NCI-H748 treated with DMSO at 0.1 percent for 48 hours (cell line): ENCODE data around the gene ZNF593.
A peak's percentile ranks its signal among the peaks of the same experiment; 100 is the strongest.

Experiments used
- DNase-seq: peaks from one replicate; lab custom pipeline; 2025; lab: John Stamatoyannopoulos, UW

The ZNF593 gene

DNA sequence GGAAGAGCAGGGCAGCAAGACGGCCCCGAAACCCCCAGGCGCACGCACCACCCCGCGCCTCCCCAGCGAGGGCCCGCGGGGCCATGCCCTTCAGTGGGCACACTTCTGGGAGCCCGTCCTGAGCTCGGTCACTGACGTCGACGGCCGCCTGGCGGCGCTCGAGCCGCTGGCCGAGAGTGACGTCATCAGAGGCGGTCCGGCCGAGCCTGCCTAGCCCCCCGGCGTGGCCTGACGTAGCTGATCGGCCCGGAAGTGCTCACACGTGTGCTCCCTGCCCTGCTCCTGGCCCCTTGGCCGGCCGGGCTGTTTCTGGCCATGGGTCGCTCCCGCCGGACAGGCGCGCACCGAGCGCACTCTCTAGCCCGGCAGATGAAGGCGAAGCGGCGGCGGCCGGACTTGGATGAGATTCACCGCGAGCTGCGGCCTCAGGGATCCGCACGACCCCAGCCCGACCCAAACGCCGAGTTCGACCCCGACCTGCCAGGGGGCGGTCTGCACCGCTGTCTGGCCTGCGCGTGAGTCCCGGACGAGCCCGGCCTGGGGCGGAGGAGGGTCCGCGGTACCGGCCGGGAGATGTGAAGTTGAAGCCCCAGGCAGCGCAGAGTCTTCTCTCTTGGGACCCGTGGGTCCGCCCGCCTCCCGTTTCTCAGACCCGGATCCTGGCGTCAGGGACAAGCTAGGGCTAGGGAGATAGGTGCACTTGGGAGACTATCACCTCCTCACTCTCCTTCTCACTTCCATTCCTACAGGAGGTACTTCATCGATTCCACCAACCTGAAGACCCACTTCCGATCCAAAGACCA, at the start of gene ZNF593:
TSS of gene ZNF593 (plus strand) at position 240 of the 803 bp plus-strand sequence. CDS start at position 316, 76 bp downstream.
- DNase-seq = peak; percentile 43

DNA sequence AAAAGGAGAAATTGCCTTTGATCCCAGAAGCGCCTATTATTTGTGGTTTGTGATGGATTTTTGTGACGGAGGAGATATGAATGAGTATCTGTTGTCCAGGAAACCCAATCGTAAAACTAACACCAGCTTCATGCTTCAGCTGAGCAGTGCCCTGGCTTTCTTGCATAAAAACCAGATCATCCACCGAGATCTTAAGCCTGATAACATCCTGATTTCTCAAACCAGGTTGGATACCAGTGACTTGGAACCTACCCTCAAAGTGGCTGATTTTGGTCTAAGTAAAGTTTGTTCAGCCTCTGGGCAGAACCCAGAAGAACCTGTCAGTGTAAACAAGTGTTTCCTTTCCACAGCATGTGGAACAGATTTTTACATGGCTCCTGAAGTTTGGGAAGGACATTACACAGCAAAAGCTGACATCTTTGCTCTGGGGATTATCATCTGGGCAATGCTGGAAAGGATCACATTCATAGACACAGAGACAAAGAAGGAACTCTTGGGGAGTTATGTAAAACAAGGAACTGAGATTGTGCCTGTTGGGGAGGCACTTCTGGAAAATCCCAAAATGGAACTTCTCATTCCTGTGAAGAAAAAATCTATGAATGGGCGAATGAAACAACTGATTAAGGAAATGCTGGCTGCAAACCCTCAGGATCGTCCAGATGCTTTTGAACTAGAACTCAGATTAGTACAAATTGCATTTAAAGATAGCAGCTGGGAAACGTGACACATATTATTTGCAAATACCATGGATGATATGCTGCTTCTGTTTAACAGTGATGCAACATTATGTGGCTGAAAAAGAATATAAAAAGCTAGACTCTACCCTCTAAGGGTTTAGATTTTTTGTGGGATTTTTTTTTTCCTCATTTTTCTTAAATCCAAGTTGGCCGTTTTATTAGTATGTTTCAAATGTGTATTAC, 47.6 kb upstream of the ZNF593 start:
- no peak for DNase-seq

DNA sequence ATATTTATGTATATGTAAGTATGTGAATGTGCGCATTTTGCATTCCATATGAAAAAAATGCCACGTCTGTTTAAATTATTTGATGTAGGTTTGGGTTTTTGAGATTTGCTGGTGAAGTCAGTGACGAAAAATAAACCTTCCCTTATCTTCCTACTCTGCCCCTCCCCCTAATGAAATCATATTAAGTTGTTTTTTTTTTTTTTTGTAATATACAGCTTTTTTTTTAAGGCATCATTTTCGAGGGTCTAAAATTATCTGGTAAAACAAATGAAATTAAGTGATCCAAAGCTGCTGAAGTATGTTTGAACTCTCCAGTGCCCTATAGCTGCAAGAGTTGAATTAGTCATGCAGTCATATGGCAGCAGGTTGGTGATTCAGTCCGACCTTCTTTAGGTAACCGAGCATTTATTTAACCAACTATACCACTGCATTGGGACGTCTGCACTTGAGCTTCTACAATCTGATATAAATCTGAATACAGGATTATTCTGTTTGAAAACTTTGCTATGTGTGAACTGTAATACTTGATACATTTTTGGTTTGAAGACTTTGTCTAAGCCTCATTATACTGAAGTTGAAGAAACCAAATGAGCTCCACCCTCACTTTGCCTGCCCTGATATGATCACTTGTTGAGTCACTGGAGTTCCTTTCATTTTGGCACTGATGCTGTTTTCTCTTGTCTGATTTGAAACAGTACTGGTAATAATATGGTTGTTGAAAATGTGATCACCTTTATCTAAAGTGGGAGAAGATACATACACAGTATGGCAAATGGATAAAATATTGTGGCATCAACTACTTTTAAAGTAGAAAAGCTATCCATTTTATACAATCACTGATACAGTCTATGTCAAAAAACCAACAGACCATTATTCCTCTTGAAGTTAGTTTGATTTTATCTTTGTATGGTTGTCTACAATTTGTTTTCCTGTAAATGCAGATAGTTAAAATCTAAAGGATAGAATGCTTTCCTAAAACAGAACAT, 46.4 kb upstream of the ZNF593 start:
- no peak for DNase-seq

DNA sequence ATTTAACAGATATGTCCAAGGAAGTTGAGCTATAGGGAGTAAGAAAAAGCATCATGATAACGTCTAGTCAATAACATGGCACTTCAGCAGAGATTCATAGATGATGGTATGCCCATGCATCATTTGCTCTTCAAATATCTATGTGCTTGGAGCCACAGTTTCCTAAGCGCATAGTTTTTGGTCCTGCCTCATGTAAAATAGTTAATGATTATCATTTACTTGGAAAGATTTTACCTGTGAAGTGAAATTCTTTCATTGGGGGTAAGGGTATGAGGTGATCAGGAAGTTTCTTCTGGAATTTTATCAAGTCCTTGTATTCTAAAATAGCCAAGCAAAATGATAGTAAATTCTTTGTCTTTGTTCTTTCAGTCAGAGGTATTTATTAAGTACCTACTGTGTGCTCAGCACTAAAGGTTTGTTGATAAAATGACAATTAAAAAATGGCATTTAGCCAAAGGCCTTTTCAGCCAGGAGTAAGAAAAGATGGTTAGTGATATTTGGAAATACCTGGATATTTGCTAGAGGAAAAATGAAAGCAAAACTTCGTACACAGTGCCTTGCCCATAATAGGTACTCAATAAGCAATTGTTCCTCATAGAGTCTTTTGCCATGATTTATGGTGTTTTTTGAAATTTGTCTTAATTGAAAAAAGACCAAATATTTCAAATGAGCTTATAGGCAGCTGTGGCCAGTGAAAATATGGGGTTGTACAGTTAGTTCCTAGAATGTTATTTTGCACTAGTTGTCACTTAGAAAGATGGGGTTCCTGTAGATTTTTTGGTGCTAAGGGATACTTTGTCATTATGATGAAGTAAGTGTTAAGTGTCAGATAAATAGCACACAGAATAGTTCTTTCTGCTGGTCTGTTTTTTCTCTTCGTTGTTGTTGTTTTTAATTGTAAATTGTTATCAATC, 45.0 kb upstream of the ZNF593 start:
- DNase-seq = no peak

DNA sequence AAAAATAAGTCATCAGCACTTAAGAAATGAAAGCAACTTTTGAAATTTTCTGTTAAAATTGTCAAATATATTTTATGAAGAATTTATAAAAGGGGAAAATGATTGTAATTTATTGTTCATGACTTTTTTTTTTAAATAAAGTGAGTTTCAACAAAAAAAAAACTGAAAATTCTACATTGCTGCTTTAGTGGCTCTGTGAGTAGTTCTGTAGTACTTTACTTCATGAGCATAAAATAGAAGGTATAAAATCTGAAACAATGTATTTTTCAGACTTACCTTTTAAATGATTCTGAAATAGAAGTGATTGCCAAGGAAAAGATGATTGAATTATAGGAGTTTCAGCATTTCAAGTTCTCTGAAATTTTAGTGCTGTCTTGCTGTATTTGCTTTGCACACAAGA, 44.3 kb upstream of the ZNF593 start:
- DNase-seq = no peak

DNA sequence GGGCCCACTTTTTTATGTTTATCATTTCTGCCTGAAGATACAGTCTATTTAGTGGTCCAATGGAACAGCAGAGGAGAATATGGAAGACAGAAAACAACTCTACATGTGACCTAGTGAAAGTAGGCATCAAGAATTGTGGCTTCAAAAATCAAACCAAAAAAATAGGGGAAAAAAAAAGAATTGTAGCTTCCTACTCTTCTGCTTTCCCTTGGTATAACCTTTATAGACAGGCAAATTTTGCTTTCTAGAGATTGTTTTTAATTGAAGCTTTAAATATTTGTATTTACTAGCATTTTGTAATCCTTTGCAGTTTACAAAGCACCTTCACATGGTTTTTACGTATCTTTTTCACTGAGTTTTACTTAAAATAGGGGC, 43.8 kb upstream of the ZNF593 start:
- DNase-seq = no peak

DNA sequence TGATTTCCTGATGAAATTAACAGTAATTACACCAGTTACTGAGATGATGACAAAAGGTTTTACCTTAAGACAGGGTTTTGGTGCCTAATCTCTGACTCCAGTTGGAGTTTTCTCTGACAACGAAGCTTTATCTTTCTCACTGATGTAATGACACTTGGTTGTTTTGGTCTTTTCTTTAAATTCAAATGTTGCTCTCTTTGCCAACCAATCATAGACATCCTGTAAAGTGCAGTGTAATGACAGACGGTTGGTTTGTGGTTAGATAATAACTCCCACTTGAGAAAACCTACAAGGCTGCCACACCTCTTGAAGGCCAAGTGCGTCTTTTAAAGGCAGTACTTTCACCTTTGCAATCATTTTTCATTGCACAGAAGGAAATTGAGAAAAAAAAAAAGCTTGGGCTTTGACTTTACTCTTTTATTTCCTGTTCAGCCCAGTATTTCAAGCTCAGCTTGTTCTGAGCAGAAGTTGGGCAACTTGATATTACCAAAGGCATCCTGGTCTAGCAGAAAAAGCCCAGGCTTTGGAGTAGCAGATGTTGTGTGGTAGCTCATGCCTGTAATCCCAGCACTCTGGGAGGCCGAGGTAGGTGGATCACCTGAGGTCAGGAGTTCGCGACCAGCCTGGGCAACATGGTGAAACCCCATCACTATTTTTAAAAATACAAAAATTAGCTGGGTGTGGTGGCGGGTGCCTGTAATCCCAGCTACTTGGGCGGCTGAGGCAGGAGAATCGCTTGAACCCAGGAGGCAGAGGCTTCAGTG, 43.2 kb upstream of the ZNF593 start:
- peak; percentile 9 for DNase-seq

DNA sequence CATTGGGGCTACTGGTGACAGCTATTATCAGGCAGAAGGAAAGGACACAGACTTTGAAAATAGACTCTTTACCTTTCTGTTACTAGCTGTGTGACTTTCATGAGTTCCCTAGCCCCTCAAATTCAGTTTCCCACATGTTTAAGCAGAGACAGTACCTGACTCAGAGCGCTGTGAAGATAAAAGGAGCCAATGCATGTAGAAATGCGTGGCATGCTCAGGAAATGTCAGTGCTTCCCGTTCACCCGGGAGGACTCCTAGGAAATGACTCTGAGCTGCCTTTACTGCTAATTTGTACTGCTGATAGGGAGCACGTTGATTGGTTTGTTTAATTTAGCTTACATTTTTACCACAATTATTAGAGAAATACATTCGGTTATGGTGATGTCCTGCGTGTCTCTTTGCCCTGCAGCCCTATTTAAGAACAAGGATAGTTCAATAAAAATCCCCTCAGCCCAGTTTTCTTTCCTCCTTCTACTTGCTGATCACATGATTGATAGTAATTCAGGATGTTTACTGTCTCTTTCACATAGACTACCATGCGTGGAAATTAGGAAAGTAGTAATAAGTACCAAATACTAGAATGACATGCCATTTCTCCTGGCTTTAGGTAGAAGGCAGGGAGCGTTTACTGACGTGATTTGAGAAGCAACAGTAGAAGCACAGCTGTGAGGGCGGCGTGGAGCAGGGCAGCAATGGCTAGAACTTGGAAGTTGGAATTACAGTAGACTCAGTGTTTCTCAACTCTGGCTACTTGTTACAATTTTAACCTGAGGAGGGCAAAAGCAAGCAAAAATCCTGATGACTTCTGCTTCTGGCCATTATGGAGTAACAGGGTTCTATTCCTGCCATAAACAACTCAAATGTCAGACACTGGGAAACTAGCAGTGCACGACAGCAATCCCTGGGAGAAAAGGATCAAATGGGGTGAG, 42.2 kb upstream of the ZNF593 start:
- DNase-seq = no peak

DNA sequence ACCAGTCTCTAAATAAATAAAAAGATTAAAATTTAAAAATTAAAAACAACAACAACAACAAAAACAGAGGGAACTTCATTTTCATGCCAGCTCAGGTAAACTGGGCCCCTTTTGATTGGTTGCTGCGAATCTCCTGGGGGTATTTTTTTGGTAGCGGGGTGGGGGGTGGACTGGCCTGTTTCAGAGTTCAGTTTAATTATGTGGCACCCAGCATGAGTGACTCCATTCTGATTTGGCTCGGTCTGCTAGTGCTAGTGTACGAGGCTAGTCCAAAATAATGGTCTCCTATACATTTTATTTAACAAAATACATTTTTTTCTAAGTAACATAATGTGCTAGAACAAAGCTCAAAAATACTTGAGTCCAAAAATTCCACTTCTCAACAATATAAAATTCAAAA, 39.9 kb upstream of the ZNF593 start:
- no peak for DNase-seq

DNA sequence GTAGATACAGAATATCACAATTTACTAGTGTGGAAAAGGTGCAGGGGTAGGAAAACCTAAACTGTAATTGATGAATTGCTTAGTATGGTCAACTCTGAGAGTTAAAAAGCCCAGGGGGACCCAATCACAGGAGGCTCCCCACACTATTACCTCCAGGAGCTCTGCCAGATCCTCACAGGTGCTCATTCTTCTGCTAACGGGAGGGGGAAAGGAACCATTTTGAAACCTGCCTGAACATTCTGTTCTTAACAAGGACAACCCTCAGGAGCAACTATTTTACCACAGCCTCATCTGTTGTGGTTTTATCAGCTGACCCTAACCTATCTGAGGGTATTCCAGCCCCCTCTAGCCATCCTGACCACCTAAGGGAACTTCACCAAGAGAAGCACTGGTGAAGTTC, 39.0 kb upstream of the ZNF593 start:
- no peak for DNase-seq

DNA sequence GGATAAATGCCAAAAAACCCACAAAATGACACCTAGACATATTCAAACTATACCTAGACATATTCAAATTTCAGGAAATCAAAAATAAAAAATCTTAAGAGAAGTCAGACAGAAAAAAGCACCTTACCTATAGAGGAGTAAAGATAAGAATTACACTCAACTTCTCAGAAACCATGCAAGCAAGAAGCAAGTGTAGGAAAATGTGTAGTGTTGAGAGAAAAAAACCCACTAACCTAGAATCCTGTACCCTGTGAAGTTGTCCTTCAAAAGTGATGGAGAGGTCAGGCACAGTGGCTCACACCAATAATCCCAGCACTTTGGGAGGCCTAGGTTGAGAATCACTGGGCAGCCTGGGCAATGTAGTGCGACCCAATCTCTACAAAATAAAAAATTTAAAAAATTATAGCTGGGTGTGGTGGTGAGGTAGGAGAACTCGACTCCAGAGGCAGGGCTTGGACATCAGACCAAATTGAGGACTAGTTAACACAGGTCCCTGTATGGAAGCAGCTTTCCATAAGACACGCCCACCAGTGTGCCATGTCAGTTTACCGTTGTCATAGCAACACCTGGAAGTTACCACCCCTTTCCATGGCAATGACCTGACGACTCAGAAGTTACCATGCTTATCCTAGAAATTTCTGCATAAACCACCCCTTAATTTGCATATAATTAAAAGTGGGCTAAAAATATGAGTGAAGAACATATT, 37.4 kb upstream of the ZNF593 start:
- no peak for DNase-seq

DNA sequence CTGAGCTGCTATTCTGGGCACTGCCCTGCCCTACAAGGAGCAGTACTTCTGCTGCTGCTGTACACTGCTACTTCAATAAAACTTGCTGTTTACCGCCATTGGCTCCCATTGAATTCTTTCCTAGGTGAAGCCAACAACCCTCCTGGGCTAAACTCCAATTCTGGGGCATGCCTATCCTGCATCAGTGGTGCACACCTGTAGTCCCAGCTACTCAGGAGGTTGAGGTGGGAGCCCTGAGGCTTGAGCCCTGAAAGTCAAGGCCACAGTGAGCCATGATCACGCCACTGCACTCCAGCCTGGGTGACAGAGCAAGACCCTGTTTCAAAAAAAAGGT, 36.9 kb upstream of the ZNF593 start:
- DNase-seq = no peak

DNA sequence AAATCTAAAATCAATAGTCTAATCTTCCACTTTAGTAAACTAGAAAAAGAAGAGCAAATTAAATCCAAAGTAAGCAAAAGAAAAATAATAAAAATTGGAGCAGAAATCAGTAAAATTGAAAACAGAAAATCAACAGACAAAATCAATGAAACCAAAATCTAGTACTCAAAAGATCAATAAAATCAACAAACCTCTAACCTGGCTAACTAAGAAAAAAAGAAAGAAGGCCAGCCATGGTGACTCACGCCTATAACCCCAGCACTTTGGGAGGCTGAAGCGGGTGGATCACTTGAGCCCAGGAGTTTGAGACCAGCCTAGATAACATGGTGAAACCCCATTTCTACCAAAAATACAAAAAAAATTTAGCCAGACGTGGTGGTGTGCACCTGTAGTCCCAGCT, 35.2 kb upstream of the ZNF593 start:
- no peak for DNase-seq

DNA sequence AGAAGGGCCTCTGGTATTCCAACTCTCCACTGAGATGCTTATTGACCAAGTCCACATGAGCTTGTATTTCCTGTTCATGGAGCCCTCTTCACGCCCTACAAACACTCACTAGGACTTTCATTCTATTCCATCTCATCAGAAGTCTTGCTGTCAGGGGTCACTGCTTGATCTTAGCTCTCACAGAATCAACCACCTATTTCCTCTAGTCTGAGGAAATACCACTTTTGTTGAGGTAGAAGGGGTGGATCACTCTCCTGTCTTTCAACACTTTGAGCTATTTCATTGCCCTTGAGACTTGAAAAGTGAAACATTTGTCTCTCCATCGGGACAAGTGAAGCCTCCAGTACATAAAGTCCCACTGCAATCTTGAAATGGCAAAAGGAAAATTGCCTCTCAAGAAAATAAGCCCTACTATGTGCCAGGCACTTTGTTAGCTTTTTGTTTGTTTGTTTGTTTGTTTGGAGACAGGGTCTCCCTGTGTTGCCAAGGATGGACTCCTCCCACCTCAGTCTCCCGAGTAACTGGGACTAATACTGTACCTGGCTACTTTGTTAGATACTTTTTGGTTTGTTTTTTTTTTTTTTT, 30.6 kb upstream of the ZNF593 start:
- DNase-seq = no peak

DNA sequence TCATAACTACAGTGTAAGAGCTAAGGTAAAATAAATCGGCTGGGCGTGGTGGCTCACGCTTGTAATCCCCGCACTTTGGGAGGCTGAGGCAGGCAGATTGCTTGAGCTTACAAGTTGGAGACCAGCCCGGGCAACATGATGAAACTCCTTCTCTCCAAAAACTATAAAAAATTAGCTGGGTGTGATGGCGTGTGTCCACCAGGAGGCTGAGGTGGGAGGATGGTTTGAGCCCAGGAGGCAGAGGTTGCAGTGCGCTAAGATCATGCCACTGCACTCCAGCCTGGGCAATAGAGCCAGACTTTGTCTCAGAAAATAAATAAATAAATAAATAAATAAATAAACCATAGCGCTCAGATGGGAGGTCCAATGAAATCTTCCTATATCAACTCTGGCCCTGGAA, 27.5 kb upstream of the ZNF593 start:
- DNase-seq = no peak

DNA sequence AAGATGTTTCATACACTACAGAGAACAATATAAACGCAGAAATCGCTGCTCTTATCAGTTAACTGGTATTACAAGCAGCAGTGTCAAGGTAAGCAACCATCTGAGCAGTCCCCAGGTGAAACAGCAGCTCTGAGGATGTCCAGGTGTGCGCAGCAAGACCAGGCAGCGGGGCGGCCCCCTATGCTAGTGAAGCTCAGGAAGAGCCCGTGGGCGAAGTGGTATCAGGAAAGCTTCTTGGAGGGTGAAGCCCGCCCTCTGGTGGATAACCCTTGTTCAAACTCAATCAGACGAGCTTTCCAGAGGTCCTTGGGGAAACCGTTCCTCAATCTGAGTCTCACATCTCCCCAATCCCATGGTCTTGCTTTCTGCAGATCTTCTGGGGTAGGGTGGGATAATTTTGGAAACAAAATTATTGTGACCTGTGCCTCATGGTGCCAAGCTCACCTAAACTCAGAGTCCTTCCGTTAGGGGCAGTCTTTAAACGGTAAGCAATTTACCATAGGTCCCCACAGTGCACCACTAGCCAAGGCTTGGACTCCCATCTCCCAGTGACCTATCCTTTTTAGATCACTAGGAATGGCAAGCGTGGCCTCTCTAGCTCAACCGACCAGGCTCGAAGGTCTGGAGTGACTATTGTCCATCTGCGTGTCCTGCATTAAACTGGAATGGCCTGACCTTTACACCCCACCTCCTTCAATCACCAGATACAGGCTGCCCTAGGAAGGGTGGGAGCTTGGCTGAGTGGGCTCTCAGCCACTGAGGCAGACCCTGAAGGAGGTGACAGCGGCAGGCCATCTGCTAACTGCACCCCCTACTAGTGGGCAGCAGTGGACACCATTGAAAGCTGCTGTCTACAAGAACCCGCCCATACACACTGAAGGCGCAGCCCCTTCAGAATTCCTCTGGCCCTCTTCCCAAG, 24.4 kb upstream of the ZNF593 start:
- DNase-seq = peak; percentile 67

DNA sequence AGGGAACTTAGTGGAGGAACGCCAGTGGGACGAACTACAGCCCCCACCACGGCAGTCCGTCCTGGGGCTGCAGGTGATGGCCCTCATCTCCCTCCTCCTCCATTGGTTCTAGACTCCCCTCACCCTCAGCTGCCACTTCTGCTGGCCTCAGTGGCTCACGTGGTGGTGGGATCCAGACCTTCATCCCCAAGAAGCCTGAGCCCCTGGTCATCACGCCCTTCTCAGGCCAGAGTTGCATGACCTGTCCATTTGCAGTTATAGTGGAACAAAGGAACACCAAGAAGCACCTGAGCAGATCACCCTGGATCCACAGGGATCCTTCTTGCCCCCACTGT, 23.8 kb upstream of the ZNF593 start:
- DNase-seq = no peak
